ENCODE data around the gene KRT84. TPM values are rescaled to one million over a fixed set of nuclear protein-coding genes. Genes with fewer than 3 reads are reported as not detected.

KRT84 gene
- total RNA-seq, 1 experiment from 2014 or later, result not detected

- CTCF ChIA-PET, result interaction anchor here (0.6 kb wide), 1 partner anchor 214 kb away, joined by 16 read pairs; no protein-coding TSS in a partner anchor
- H3K9me3 ChIP-seq (ENCODE audit: low read depth, low read length, poor library complexity, severe bottlenecking), result no peaks in the 10 kb centered on the region
- no TSS peak for BruUV-seq (replicated peaks)
- H3K36me3 ChIP-seq (ENCODE audit: insufficient read depth, low read length, poor library complexity, severe bottlenecking), result no peaks in the 10 kb centered on the region
- no peaks in the 10 kb centered on the region for H3K27me3 ChIP-seq (replicated peaks; ENCODE audit: insufficient read depth, low read depth, low read length, poor library complexity)
- no peak for TF ChIP-seq CTCF (conservative IDR thresholded peaks at IDR 0.05; ENCODE audit: low read depth, low read length)
- no peak for TF ChIP-seq EZH2 (IDR thresholded peaks at IDR 0.05; ENCODE audit: borderline replicate concordance, low read depth, low read length, poor library complexity, severe bottlenecking)
- intact Hi-C loops (cut with micrococcal nuclease; ENCODE audit: unreplicated experiment), result no loop called here
- H3K27ac ChIP-seq (ENCODE audit: low read depth, low read length, poor library complexity, severe bottlenecking), result no peak overlapping the region
- no peak overlapping the region for H3K4me3 ChIP-seq (ENCODE audit: low read depth, low read length, poor library complexity, severe bottlenecking)
- no peaks in the 10 kb centered on the region for H3K4me1 ChIP-seq (ENCODE audit: insufficient read depth, low read length, poor library complexity, severe bottlenecking)
- POLR2A ChIA-PET (ENCODE audit: low non-redundant PET), result no interaction called here
- no peak for DNase-seq (ENCODE audit: low spot score)
These were observed 51.3 kb downstream of the KRT84 start for GRCh38 chr12:52334185-52334584.

- Histone ChIP-seq H3K27ac (ENCODE audit: low read depth, low read length, poor library complexity, severe bottlenecking) (no peak overlapping the region), H3K4me3 (ENCODE audit: low read depth, low read length, poor library complexity, severe bottlenecking) (no peak overlapping the region), H3K4me1 (ENCODE audit: insufficient read depth, low read length, poor library complexity, severe bottlenecking) (no peaks in the 10 kb centered on the region), H3K27me3 (replicated peaks; ENCODE audit: insufficient read depth, low read depth, low read length, poor library complexity) (no peaks in the 10 kb centered on the region), H3K9me3 (ENCODE audit: low read depth, low read length, poor library complexity, severe bottlenecking) (no peaks in the 10 kb centered on the region), H3K36me3 (ENCODE audit: insufficient read depth, low read length, poor library complexity, severe bottlenecking) (no peaks in the 10 kb centered on the region)
- no TSS peak for BruUV-seq (replicated peaks)
- intact Hi-C loops (cut with micrococcal nuclease; ENCODE audit: unreplicated experiment), result no loop called here
- ChIA-PET CTCF (no interaction called here), POLR2A (ENCODE audit: low non-redundant PET) (no interaction called here)
- DNase-seq (ENCODE audit: low spot score), result no peak
- no peak for TF ChIP-seq CTCF (conservative IDR thresholded peaks at IDR 0.05; ENCODE audit: low read depth, low read length)
- no peak for TF ChIP-seq EZH2 (IDR thresholded peaks at IDR 0.05; ENCODE audit: borderline replicate concordance, low read depth, low read length, poor library complexity, severe bottlenecking)
These were observed 52.1 kb downstream of the KRT84 start for GRCh38 chr12:52333321-52333720.

GRCh38 chr12:52332381-52332780 is 53.1 kb downstream of the KRT84 start:
- ChIA-PET POLR2A (ENCODE audit: low non-redundant PET) (no interaction called here), CTCF (no interaction called here)
- intact Hi-C loops (cut with micrococcal nuclease; ENCODE audit: unreplicated experiment), result no loop called here

More at GRCh38 chr12:52332381-52332780, 53.1 kb downstream of the KRT84 start:
- H3K27me3 ChIP-seq (replicated peaks; ENCODE audit: insufficient read depth, low read depth, low read length, poor library complexity), result no peaks in the 10 kb centered on the region
- no peak for TF ChIP-seq EZH2 (IDR thresholded peaks at IDR 0.05; ENCODE audit: borderline replicate concordance, low read depth, low read length, poor library complexity, severe bottlenecking)
- no peak for TF ChIP-seq CTCF (conservative IDR thresholded peaks at IDR 0.05; ENCODE audit: low read depth, low read length)
- no peaks in the 10 kb centered on the region for H3K4me1 ChIP-seq (ENCODE audit: insufficient read depth, low read length, poor library complexity, severe bottlenecking)
- no peaks in the 10 kb centered on the region for H3K9me3 ChIP-seq (ENCODE audit: low read depth, low read length, poor library complexity, severe bottlenecking)
- H3K36me3 ChIP-seq (ENCODE audit: insufficient read depth, low read length, poor library complexity, severe bottlenecking), result no peaks in the 10 kb centered on the region
- no peak overlapping the region for H3K27ac ChIP-seq (ENCODE audit: low read depth, low read length, poor library complexity, severe bottlenecking)
- BruUV-seq (replicated peaks), result no TSS peak
- no peak overlapping the region for H3K4me3 ChIP-seq (ENCODE audit: low read depth, low read length, poor library complexity, severe bottlenecking)
- DNase-seq (ENCODE audit: low spot score), result no peak

Measured in A673 (cell line).